PC-3 (cell line): ENCODE results near the gene TBC1D16. TPM values are rescaled to one million over a fixed set of nuclear protein-coding genes. Genes with fewer than 3 reads are reported as not detected.

ENCODE experiments used
- ATAC-seq: fragments of 200-7000 bp; cut with Tn5 transposase; 2 replicates; pipeline ENCODE4 v1.9.1; 2020; ENCODE audit warnings: mild to moderate bottlenecking, moderate library complexity
- BruUV-seq: library from RNA; stranded (reverse); fragments of 400-500 nt; replicated peaks from 2 replicates; lab custom pipeline; 2021; lab: Mats Ljungman, UMichigan
- CTCF ChIA-PET: fragments of 300-600 bp; sonication (Branson Sonifier 250); formaldehyde crosslinking; loops from one replicate; lab custom pipeline; 2022; ENCODE audit warnings: antibody characterized with exemption; lab: Charles Lee
- POLR2A ChIA-PET: fragments of 300-600 bp; sonication (Branson Sonifier 250); formaldehyde crosslinking; loops from one replicate; lab custom pipeline; 2022; ENCODE audit warnings: antibody characterized with exemption; ENCODE audit not compliant: unreplicated experiment; lab: Charles Lee
- DNase-seq: peaks from one replicate; pipeline ENCODE4 v3.0.0-alpha.2; 2015
- H2AFZ ChIP-seq: fragments of 300-600 bp; sonication (generic); 2 replicates; pipeline ENCODE4 v1.6.0; 2016; ENCODE audit warnings: antibody characterized with exemption, low read length
- H3F3A ChIP-seq: fragments of 300-600 bp; sonication (generic); one replicate; pipeline ENCODE4 v1.6.0; 2017; ENCODE audit warnings: antibody characterized with exemption, low read length, control low read depth, mild to moderate bottlenecking; ENCODE audit not compliant: unreplicated experiment
- H3K27ac ChIP-seq: fragments of 300-600 bp; sonication (generic); 2 replicates; pipeline ENCODE4 v1.5.1; 2016; ENCODE audit warnings: mild to moderate bottlenecking, low read length
- H3K27me3 ChIP-seq: fragments of 300-600 bp; sonication (generic); 2 replicates; pipeline ENCODE4 v1.6.1; 2016; ENCODE audit warnings: low read length, mixed read lengths
- H3K36me3 ChIP-seq: fragments of 300-600 bp; sonication (generic); 2 replicates; pipeline ENCODE4 v1.6.1; 2016; ENCODE audit warnings: low read depth, mixed run types, low read length, mixed read lengths
- H3K4me1 ChIP-seq: fragments of 300-600 bp; sonication (generic); 2 replicates; pipeline ENCODE4 v1.5.1; 2016; ENCODE audit warnings: low read length; ENCODE audit not compliant: insufficient read depth
- H3K4me2 ChIP-seq: fragments of 300-600 bp; sonication (generic); 2 replicates; pipeline ENCODE4 v1.6.0; 2016; ENCODE audit warnings: low read length
- H3K4me3 ChIP-seq: fragments of 300-600 bp; sonication (generic); 2 replicates; pipeline ENCODE4 v1.5.1; 2016; ENCODE audit warnings: mild to moderate bottlenecking, low read length, mixed read lengths
- H3K79me2 ChIP-seq: fragments of 300-600 bp; sonication (generic); 2 replicates; pipeline ENCODE4 v1.6.1; 2017; ENCODE audit warnings: low read length, mixed read lengths
- H3K9ac ChIP-seq: fragments of 300-600 bp; sonication (generic); 2 replicates; pipeline ENCODE4 v1.6.0; 2016; ENCODE audit warnings: mild to moderate bottlenecking, low read length
- H3K9me2 ChIP-seq: fragments of 300-600 bp; sonication (generic); replicated peaks from 2 replicates; pipeline ENCODE4 v1.6.1; 2016; ENCODE audit warnings: mixed run types, low read length, mixed read lengths
- H3K9me3 ChIP-seq: fragments of 300-600 bp; sonication (generic); 2 replicates; pipeline ENCODE4 v1.6.1; 2016; ENCODE audit warnings: low read length, mixed read lengths
- H4K20me1 ChIP-seq: fragments of 300-600 bp; sonication (generic); 2 replicates; pipeline ENCODE4 v1.6.1; 2016; ENCODE audit warnings: low read length, mixed read lengths
- CTCF ChIP-seq: fragments of 300-600 bp; sonication (generic); conservative IDR thresholded peaks from 2 replicates; pipeline ENCODE4 v1.5.1; 2017; ENCODE audit warnings: antibody characterized with exemption, low read depth, mild to moderate bottlenecking, low read length
- EZH2 ChIP-seq: fragments of 300-600 bp; sonication (generic); IDR thresholded peaks from one replicate; pipeline ENCODE4 v1.6.1; 2017; ENCODE audit warnings: antibody characterized with exemption, mild to moderate bottlenecking, low read length; ENCODE audit not compliant: unreplicated experiment
- EZH2phosphoT487 ChIP-seq: fragments of 300-600 bp; sonication (generic); IDR thresholded peaks from 2 replicates; pipeline ENCODE4 v1.6.1; 2018; ENCODE audit warnings: mild to moderate bottlenecking, antibody characterized with exemption, low read length, borderline replicate concordance
- intact Hi-C: fragments of 100-400 bp; cut with micrococcal nuclease; formaldehyde crosslinking; loops from 2 replicates; pipeline ENCODE4 v1.9.0; 2023
- total RNA-seq: library from RNA; depleted of rRNA; stranded (reverse); fragments of >200 nt; gene quantifications from 2 replicates; pipeline ENCODE4 v1.2.3, GENCODE V29; 2014

TBC1D16 gene
- total RNA-seq, 1 experiment from 2014 or later = 23.7 TPM

DNA sequence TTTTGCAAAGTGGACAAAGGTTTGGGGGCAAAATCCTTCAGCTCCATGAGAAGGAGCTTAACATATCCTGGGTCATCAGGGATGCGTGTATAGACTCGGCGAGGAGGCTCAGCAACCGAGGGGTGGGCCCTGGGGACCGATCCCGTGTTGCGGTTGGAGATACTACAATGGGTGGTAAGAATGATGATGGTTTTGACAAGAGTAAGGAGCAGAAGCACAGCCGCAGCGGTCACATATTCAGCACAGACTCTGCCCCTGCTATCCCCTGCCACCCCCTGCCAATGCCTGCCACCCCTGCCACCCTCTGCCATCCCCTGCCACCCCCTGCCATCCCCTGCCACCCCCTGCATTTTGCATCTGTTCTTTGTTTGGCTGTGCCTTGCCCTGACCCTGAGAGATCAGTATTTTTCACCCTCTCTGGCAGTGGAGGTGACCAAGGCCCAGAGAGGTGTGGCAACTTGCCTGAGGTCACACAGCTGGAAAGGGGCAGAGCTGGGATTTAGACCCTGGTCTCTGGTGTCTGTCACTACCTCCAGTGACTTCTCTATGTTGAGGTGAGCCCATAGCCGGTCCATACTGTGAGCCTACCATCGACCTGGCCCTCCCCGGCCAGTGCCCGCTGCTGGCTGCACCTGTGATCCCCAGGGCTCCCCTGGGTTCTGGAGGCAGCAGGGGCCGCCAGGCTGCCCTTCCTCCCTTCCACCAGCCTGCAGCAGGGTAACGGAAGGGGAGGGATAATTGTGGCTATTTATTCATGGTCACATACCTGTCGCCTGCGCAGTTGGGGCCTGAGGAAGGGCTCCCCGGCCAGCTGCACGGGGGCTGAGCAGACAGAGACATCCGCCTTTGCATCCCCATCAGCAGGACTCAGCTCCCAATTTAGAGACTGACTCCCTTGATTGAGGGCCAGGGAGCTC is 121.5 kb downstream of the TBC1D16 start:
- H3K4me2 ChIP-seq = no peak overlapping the region
- ATAC-seq (no peak), DNase-seq (no peak)
- BruUV-seq = no TSS peak
- no peaks in the 10 kb centered on the region for H4K20me1 ChIP-seq
- no peak overlapping the region for H3K27ac ChIP-seq
- no peak overlapping the region for H3K4me3 ChIP-seq
- no peaks in the 10 kb centered on the region for H3K79me2 ChIP-seq
- intact Hi-C loops = no loop called here
- peaks cover 5% of the 10 kb centered on the region; the same call in 1 of the 2 replicates for H3K27me3 ChIP-seq
- no peaks in the 10 kb centered on the region for H3K36me3 ChIP-seq
- H3F3A ChIP-seq = no peaks in the 10 kb centered on the region
- no peak overlapping the region for H2AFZ ChIP-seq
- H3K9me2 ChIP-seq = no peaks in the 10 kb centered on the region
- H3K9me3 ChIP-seq = no peaks in the 10 kb centered on the region
- H3K9ac ChIP-seq = no peak overlapping the region
- CTCF ChIA-PET = interaction anchor here (0.6 kb wide), 2 partner anchors 16 to 168 kb away, joined by 6 to 16 read pairs; no protein-coding TSS in a partner anchor
- H3K4me1 ChIP-seq = peaks cover 27% of the 10 kb centered on the region
- POLR2A ChIA-PET = no interaction called here
- TF ChIP-seq EZH2 (no peak), CTCF (no peak), EZH2phosphoT487 (no peak)

DNA sequence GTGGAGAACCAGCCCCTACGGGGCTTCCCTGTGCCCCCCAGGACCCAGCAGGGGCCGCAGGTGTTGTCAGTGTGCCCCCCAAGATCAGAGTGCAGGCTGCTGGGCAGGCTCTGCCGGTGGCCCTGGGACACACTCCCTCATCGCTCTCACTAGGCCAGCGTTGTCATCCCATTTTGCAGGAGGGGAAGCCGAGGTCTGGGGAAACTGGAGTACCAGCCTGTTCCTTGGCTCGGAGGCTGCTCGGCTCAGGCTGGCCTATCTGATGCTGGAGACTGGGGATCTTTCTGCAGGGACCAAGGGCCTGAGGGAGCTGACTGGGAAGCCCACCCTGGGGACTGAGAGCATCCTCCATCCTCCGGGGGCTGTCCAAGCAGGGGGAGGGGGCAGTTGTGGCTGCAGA is 122.2 kb downstream of the TBC1D16 start:
- ATAC-seq (no peak), DNase-seq (no peak)
- no peaks in the 10 kb centered on the region for H3K36me3 ChIP-seq
- no peak for TF ChIP-seq EZH2
- no peak for TF ChIP-seq CTCF
- no peak for TF ChIP-seq EZH2phosphoT487
- CTCF ChIA-PET = interaction anchor here (0.6 kb wide), 2 partner anchors 16 to 167 kb away, joined by 6 to 16 read pairs; no protein-coding TSS in a partner anchor
- H3K9me2 ChIP-seq = no peaks in the 10 kb centered on the region
- BruUV-seq = no TSS peak
- no peak overlapping the region for H2AFZ ChIP-seq
- H3F3A ChIP-seq = no peaks in the 10 kb centered on the region
- H3K27me3 ChIP-seq = peaks cover 5% of the 10 kb centered on the region; the same call in 1 of the 2 replicates
- no peaks in the 10 kb centered on the region for H3K79me2 ChIP-seq
- POLR2A ChIA-PET = no interaction called here
- no peaks in the 10 kb centered on the region for H4K20me1 ChIP-seq
- H3K4me2 ChIP-seq = no peak overlapping the region
- no peak overlapping the region for H3K27ac ChIP-seq
- no peak overlapping the region for H3K9ac ChIP-seq
- H3K4me1 ChIP-seq = peaks cover 20% of the 10 kb centered on the region
- intact Hi-C loops = no loop called here
- H3K9me3 ChIP-seq = no peaks in the 10 kb centered on the region
- no peak overlapping the region for H3K4me3 ChIP-seq
